ENCODE results near the gene WDR38.

GRCh38 chr9:124875501-124875900 is 22.2 kb downstream of the WDR38 start:
- TF ChIP-seq EZH2 (IDR thresholded peaks at IDR 0.05), result no peak
- TF ChIP-seq POLR2AphosphoS5 (IDR thresholded peaks at IDR 0.05; ENCODE audit: borderline replicate concordance, low read depth, low read length), result no peak

Data from SK-N-MC (cell line).